OCI-LY1 (cell line): Measurements from ENCODE around the gene CEMIP.

Experiments used
- H2AFZ ChIP-seq: fragments of 200-600 bp; sonication (generic), shearing (Covaris generic); 2 replicates; pipeline ENCODE4 v1.6.0; 2014; ENCODE audit warnings: antibody characterized with exemption, mild to moderate bottlenecking, low read length
- H3F3A ChIP-seq: fragments of 200-600 bp; sonication (generic), shearing (Covaris generic); 2 replicates; pipeline ENCODE4 v1.6.0; 2014; ENCODE audit warnings: mild to moderate bottlenecking, antibody characterized with exemption, low read length, moderate library complexity; ENCODE audit not compliant: insufficient read depth
- H3K27ac ChIP-seq: fragments of 200-600 bp; sonication (generic); 2 replicates; pipeline ENCODE4 v1.5.1; 2014; ENCODE audit warnings: low read length, mixed run types, mild to moderate bottlenecking, low read depth; ENCODE audit not compliant: poor library complexity, severe bottlenecking
- H3K27me3 ChIP-seq: fragments of 200-600 bp; sonication (generic); 2 replicates; pipeline ENCODE4 v1.6.0; 2014; ENCODE audit warnings: antibody characterized with exemption, mild to moderate bottlenecking, low read length, moderate library complexity; ENCODE audit not compliant: insufficient read depth
- H3K36me3 ChIP-seq: fragments of 200-600 bp; sonication (generic); 2 replicates; pipeline ENCODE4 v1.6.1; 2014; ENCODE audit warnings: mild to moderate bottlenecking, antibody characterized with exemption, low read length, moderate library complexity, mixed read lengths; ENCODE audit not compliant: insufficient read depth
- H3K4me1 ChIP-seq: fragments of 200-600 bp; sonication (generic); 2 replicates; pipeline ENCODE4 v1.5.1; 2014; ENCODE audit warnings: mild to moderate bottlenecking, low read length, moderate library complexity; ENCODE audit not compliant: insufficient read depth, severe bottlenecking
- H3K4me2 ChIP-seq: fragments of 200-600 bp; sonication (generic), shearing (Covaris generic); 2 replicates; pipeline ENCODE4 v1.6.1; 2014; ENCODE audit warnings: low read length
- H3K4me3 ChIP-seq: fragments of 200-600 bp; sonication (generic); 2 replicates; pipeline ENCODE4 v1.5.1; 2014; ENCODE audit warnings: low read length, low read depth, mild to moderate bottlenecking, mixed read lengths; ENCODE audit not compliant: poor library complexity, severe bottlenecking
- H3K79me2 ChIP-seq: fragments of 200-600 bp; shearing (Covaris generic); 2 replicates; pipeline ENCODE4 v1.6.1; 2016; ENCODE audit warnings: mixed run types, low read length, mixed read lengths; ENCODE audit not compliant: insufficient read depth
- H3K9ac ChIP-seq: fragments of 200-600 bp; sonication (generic), shearing (Covaris generic); 2 replicates; pipeline ENCODE4 v1.6.1; 2014; ENCODE audit warnings: mild to moderate bottlenecking, low read length, mixed read lengths
- H3K9me2 ChIP-seq: fragments of 200-600 bp; sonication (generic), shearing (Covaris generic); 2 replicates; pipeline ENCODE4 v1.6.1; 2014; ENCODE audit warnings: low read depth, mild to moderate bottlenecking, low read length, mixed read lengths
- H3K9me3 ChIP-seq: fragments of 200-600 bp; shearing (Covaris generic); 2 replicates; pipeline ENCODE4 v1.6.1; 2014; ENCODE audit warnings: low read length, mixed read lengths
- H4K20me1 ChIP-seq: fragments of 200-600 bp; sonication (generic), shearing (Covaris generic); 2 replicates; pipeline ENCODE4 v1.6.0; 2016; ENCODE audit warnings: mild to moderate bottlenecking, low read length; ENCODE audit not compliant: insufficient read depth
- CTCF ChIP-seq: fragments of 200-600 bp; sonication (generic), shearing (Covaris generic); IDR thresholded peaks from 2 replicates; pipeline ENCODE4 v1.5.1; 2017; ENCODE audit warnings: mild to moderate bottlenecking, antibody characterized with exemption, low read length, moderate library complexity, mixed read lengths
- EZH2 ChIP-seq: fragments of 200-600 bp; sonication (generic), shearing (Covaris generic); IDR thresholded peaks from 2 replicates; pipeline ENCODE4 v1.8.0; 2017; ENCODE audit warnings: borderline replicate concordance, mixed run types, mild to moderate bottlenecking, antibody characterized with exemption, low read length, moderate library complexity, mixed read lengths

Gene CEMIP

GRCh38 chr15:80985981-80986380, 206.8 kb downstream of the CEMIP start:
- no peaks in the 10 kb centered on the region for H4K20me1 ChIP-seq
- no peak overlapping the region for H3K27ac ChIP-seq
- H3K4me2 ChIP-seq: no peak overlapping the region; the same call in 1 of the 2 replicates

GRCh38 chr15:80986487-80986886, 207.3 kb downstream of the CEMIP start:
- Histone ChIP-seq H3K4me2 (peak overlapping the region; percentile 25; the same call in 1 of the 2 replicates), H2AFZ (no peak overlapping the region), H3K9me3 (no peaks in the 10 kb centered on the region), H3K9ac (no peak overlapping the region), H3K36me3 (peaks cover 19% of the 10 kb centered on the region; the same call in 1 of the 2 replicates), H3K27me3 (no peaks in the 10 kb centered on the region), H4K20me1 (no peaks in the 10 kb centered on the region), H3K79me2 (peaks cover 57% of the 10 kb centered on the region), H3K4me3 (no peak overlapping the region), H3F3A (no peaks in the 10 kb centered on the region), H3K4me1 (peaks cover 62% of the 10 kb centered on the region), H3K9me2 (no peaks in the 10 kb centered on the region), H3K27ac (no peak overlapping the region)
- TF ChIP-seq EZH2: no peak
- no peak for TF ChIP-seq CTCF

More at GRCh38 chr15:80985981-80986380, 206.8 kb downstream of the CEMIP start:
- peaks cover 19% of the 10 kb centered on the region; the same call in 1 of the 2 replicates for H3K36me3 ChIP-seq
- no peaks in the 10 kb centered on the region for H3K9me3 ChIP-seq
- H3K4me1 ChIP-seq: peaks cover 57% of the 10 kb centered on the region
- H3K4me3 ChIP-seq: no peak overlapping the region
- H3F3A ChIP-seq: no peaks in the 10 kb centered on the region
- H3K9me2 ChIP-seq: no peaks in the 10 kb centered on the region
- no peak overlapping the region for H3K9ac ChIP-seq
- no peak overlapping the region for H2AFZ ChIP-seq
- TF ChIP-seq EZH2 (no peak), CTCF (no peak)
- H3K27me3 ChIP-seq: no peaks in the 10 kb centered on the region
- H3K79me2 ChIP-seq: peaks cover 57% of the 10 kb centered on the region

- no peak overlapping the region for H3K27ac ChIP-seq
- TF ChIP-seq CTCF (no peak), EZH2 (no peak)
- no peaks in the 10 kb centered on the region for H3F3A ChIP-seq
- H3K79me2 ChIP-seq: peaks cover 53% of the 10 kb centered on the region
- H3K9ac ChIP-seq: peak overlapping the region; percentile 97
- H3K9me2 ChIP-seq: no peaks in the 10 kb centered on the region
- H3K4me1 ChIP-seq: peaks cover 63% of the 10 kb centered on the region
- H4K20me1 ChIP-seq: no peaks in the 10 kb centered on the region
- H3K27me3 ChIP-seq: no peaks in the 10 kb centered on the region
- H3K4me2 ChIP-seq: peak overlapping the region; percentile 98
- H3K4me3 ChIP-seq: peak overlapping the region; percentile 98
- H2AFZ ChIP-seq: no peak overlapping the region
- no peaks in the 10 kb centered on the region for H3K9me3 ChIP-seq
- peaks cover 9% of the 10 kb centered on the region; the same call in 1 of the 2 replicates for H3K36me3 ChIP-seq
Measured at GRCh38 chr15:80988148-80988796, 209.1 kb downstream of the CEMIP start.
